ENCODE measurements around the gene NOC4L. TPM values are rescaled to one million over a fixed set of nuclear protein-coding genes. Genes with fewer than 3 reads are reported as not detected.
"Not testable (repeated sequence)": the region's sequence is repeated elsewhere in the genome, so short reads cannot be mapped to it uniquely, and the experiment has no call there.

NOC4L gene
- total RNA-seq, 1 donor from 2014 or later, result 3.5 TPM

- Histone ChIP-seq H3K4me2 (no peak overlapping the region), H3K9ac (no peak overlapping the region), H4K20me1 (ENCODE audit: low read depth) (no peaks in the 10 kb centered on the region), H3K79me2 (ENCODE audit: low read depth) (no peaks in the 10 kb centered on the region), H3K27me3 (no peaks in the 10 kb centered on the region), H2AFZ (replicated peaks) (no peak overlapping the region), H3K9me3 (ENCODE audit: low read depth) (peaks cover 9% of the 10 kb centered on the region), H3K4me3 (no peak overlapping the region), H3F3A (ENCODE audit: low read depth) (peaks cover 17% of the 10 kb centered on the region), H3K36me3 (peaks cover 12% of the 10 kb centered on the region), H3K4me1 (no peaks in the 10 kb centered on the region), H3K27ac (no peak overlapping the region)
- Mint-ChIP-seq H3K4me3 (no peak overlapping the region), H3K36me3 (peaks cover 16% of the 10 kb centered on the region), H3K4me1 (peaks cover 2% of the 10 kb centered on the region), H3K9me3 (peaks cover 3% of the 10 kb centered on the region), H3K27me3 (ENCODE audit: insufficient read depth, low read depth) (peaks cover 8% of the 10 kb centered on the region), H3K27ac (no peak overlapping the region)
- TF ChIP-seq EZH2phosphoT487 (IDR thresholded peaks at IDR 0.05), result no peak
- TF ChIP-seq CTCF (IDR thresholded peaks at IDR 0.05), result no peak
- no peak for DNase-seq (ENCODE audit: low spot score)
Measured at GRCh38 chr12:132132609-132133430, 11.4 kb upstream of the NOC4L start.

DNA sequence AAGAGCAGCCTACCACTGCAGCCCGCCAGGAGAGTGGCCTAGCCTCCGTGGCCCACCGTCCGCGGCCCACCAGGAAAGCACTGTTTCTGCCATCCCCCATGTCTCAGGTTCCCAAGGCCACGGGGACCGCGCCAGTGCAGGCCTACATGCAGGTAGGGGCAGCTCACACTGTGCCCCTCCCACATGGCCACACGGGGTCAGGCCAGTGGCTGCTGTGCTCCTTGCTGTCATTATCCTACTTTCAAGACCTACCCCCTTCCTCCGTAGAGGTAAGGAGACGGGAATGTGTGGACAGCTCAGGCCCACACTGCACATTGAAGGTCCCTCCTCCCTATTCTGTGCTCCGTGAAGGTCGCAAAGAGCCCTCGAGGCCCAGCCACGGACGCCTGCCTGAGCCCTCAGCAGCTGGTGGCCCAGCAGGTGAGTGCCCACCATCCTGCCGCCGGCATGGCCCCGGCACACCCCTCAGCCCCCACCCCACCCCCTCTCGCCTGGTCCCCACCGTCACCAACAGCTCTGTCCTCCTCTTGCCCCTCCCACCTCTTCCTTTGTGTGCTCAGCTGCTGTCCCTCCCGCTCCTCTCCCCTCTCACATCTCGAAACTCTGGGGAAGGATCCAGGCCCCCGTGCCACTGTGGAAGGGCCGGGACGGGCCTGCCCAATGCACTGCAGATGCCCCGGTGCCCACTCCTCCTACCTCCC lies 10.2 kb upstream of the NOC4L start:
- Histone ChIP-seq H3F3A (ENCODE audit: low read depth) (peaks cover 17% of the 10 kb centered on the region), H3K4me3 (no peak overlapping the region), H3K9ac (no peak overlapping the region), H3K4me1 (no peaks in the 10 kb centered on the region), H2AFZ (replicated peaks) (no peak overlapping the region), H3K4me2 (no peak overlapping the region), H3K27ac (no peak overlapping the region), H3K9me3 (ENCODE audit: low read depth) (no peaks in the 10 kb centered on the region), H3K27me3 (no peaks in the 10 kb centered on the region), H3K79me2 (ENCODE audit: low read depth) (no peaks in the 10 kb centered on the region), H4K20me1 (ENCODE audit: low read depth) (no peaks in the 10 kb centered on the region), H3K36me3 (peaks cover under 1% of the 10 kb centered on the region)
- Mint-ChIP-seq H3K4me3 (no peak overlapping the region), H3K9me3 (no peaks in the 10 kb centered on the region), H3K4me1 (peaks cover 2% of the 10 kb centered on the region), H3K27me3 (ENCODE audit: insufficient read depth, low read depth) (peaks cover 9% of the 10 kb centered on the region), H3K27ac (no peak overlapping the region), H3K36me3 (peaks cover 11% of the 10 kb centered on the region)
- no peak for TF ChIP-seq EZH2phosphoT487 (IDR thresholded peaks at IDR 0.05)
- peak; percentile 16 for TF ChIP-seq CTCF (IDR thresholded peaks at IDR 0.05)
- peak; percentile 41 for DNase-seq (ENCODE audit: low spot score)

DNA sequence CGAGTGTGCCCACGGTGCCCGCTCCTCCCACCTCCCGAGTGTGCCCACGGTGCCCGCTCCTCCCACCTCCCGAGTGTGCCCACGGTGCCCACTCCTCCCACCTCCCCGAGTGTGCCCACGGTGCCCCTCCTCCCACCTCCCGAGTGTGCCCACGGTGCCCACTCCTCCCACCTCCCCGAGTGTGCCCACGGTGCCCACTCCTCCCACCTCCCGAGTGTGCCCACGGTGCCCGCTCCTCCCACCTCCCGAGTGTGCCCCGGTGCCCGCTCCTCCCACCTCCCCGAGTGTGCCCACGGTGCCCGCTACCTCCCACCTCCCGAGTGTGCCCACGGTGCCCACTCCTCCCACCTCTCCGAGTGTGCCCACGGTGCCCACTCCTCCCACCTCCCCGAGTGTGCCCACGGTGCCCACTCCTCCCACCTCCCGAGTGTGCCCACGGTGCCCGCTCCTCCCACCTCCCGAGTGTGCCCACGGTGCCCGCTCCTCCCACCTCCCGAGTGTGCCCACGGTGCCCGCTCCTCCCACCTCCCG lies 9.5 kb upstream of the NOC4L start:
- H3K4me1 ChIP-seq; DNase-seq (ENCODE audit: low spot score); H3K36me3 ChIP-seq; H3K27ac ChIP-seq; H4K20me1 ChIP-seq (ENCODE audit: low read depth); H2AFZ ChIP-seq (replicated peaks); H3K27ac Mint-ChIP-seq; H3K4me3 Mint-ChIP-seq; H3K4me3 ChIP-seq; H3K27me3 Mint-ChIP-seq (ENCODE audit: insufficient read depth, low read depth); H3K9me3 Mint-ChIP-seq; H3K4me2 ChIP-seq; H3K4me1 Mint-ChIP-seq; H3K79me2 ChIP-seq (ENCODE audit: low read depth); H3K9ac ChIP-seq; H3K9me3 ChIP-seq (ENCODE audit: low read depth); H3K27me3 ChIP-seq: not testable (repeated sequence)
- H3K36me3 Mint-ChIP-seq, result peaks cover 11% of the 10 kb centered on the region
- peaks cover 17% of the 10 kb centered on the region for H3F3A ChIP-seq (ENCODE audit: low read depth)

- not testable (repeated sequence) for H3K9me3 Mint-ChIP-seq; H2AFZ ChIP-seq (replicated peaks); H3K4me1 Mint-ChIP-seq; H3K4me3 ChIP-seq; H3K27me3 Mint-ChIP-seq (ENCODE audit: insufficient read depth, low read depth); H3K79me2 ChIP-seq (ENCODE audit: low read depth); H3K4me2 ChIP-seq; H3K27me3 ChIP-seq; H4K20me1 ChIP-seq (ENCODE audit: low read depth); H3K4me1 ChIP-seq; DNase-seq (ENCODE audit: low spot score); H3K9ac ChIP-seq; H3K9me3 ChIP-seq (ENCODE audit: low read depth); H3K27ac ChIP-seq; H3K27ac Mint-ChIP-seq; H3K36me3 ChIP-seq
- H3F3A ChIP-seq (ENCODE audit: low read depth), result peaks cover 17% of the 10 kb centered on the region
- peaks cover 12% of the 10 kb centered on the region for H3K36me3 Mint-ChIP-seq
- peak overlapping the region; percentile 6 for H3K4me3 Mint-ChIP-seq
Measured at GRCh38 chr12:132136226-132136625, 8.0 kb upstream of the NOC4L start.

Data from neural progenitor cell (in vitro differentiated cells).